Measurements from ENCODE around the gene PHYH.

GRCh38 chr10:13231190-13231589 is 68.7 kb downstream of the PHYH start:
- no peak for TF ChIP-seq CTCF (IDR thresholded peaks at IDR 0.05)
- TF ChIP-seq POLR2A (IDR thresholded peaks at IDR 0.05): no peak
